Colonic mucosa (tissue), 4 donors: ENCODE data around the gene CIBAR2. TPM values are rescaled to one million over a fixed set of nuclear protein-coding genes. Genes with fewer than 3 reads are reported as not detected.

Source experiments
- DNase-seq: peaks from one replicate; pipeline ENCODE4 v3.0.0-alpha.2; 2020
- H3K27ac ChIP-seq: fragments of 200-600 bp; one replicate; pipeline ENCODE4 v1.8.0; 2021
- H3K27me3 ChIP-seq: fragments of 200-600 bp; one replicate; pipeline ENCODE4 v1.8.0; 2021
- H3K36me3 ChIP-seq: fragments of 200-600 bp; one replicate; pipeline ENCODE4 v1.8.0; 2021
- H3K4me1 ChIP-seq: fragments of 200-600 bp; one replicate; pipeline ENCODE4 v1.8.0; 2021; ENCODE audit warnings: mild to moderate bottlenecking
- H3K4me3 ChIP-seq: fragments of 200-600 bp; one replicate; pipeline ENCODE4 v1.8.0; 2021
- H3K9ac ChIP-seq, 2 donors: one replicate each; pipeline ENCODE4 v1.7.0; 2013; ENCODE audit warnings: control low read depth in 2 of 2, low read depth in 2 of 2, low read length in 2 of 2
- H3K9me3 ChIP-seq: fragments of 200-600 bp; one replicate; pipeline ENCODE4 v1.8.0; 2021
- intact Hi-C: fragments of 100-400 bp; cut with DNase I; formaldehyde crosslinking; loops from one replicate; pipeline ENCODE4 v1.14.1; 2022
- total RNA-seq, 2 donors: library from RNA; stranded (reverse); fragmentation: NEBNext Ultra II Directional in 1 of 2; extraction: Animal tissue kit (Norgen Biotek cat#: 25700) in 1 of 2; gene quantifications; one replicate each; pipeline ENCODE4 v1.2.1, GENCODE V29; 2021
- TF ChIP-seq, protein P1 (sequence below): fragments of 200-600 bp; IDR thresholded peaks from one replicate; pipeline ENCODE4 v1.8.0; 2022; ENCODE audit warnings: antibody characterized with exemption, mild to moderate bottlenecking
- donor health status: healthy.
- donor health status: DM: no; HTN: no; CAD: no.
- donor health status: DM: no; HTN: no; CAD: no.

The CIBAR2 gene
- total RNA-seq, 2 donors from 2014 or later, result 0.32 TPM; not detected in 1

DNA sequence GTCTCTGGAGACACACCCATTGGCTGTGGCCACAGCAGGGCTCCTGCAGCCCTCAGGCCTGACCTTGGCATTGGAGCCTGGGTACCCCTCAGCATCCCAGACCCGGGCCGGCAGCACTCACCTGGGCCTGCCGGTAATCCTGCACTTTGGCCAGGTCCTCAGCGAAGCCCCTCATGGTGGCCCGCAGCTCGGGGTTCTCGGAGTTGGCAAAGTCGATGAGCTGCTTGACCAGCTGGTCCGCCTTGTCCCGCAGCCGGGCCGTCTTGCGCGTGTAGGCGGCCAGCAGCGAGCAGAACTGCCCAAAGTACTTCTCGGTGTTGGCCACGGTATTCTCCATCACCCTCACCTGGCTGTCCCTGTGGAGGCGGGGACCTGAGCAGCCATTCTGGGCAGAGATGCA, 2.2 kb downstream of the CIBAR2 start:
- H3K4me1 ChIP-seq, result no peaks in the 10 kb centered on the region
- H3K4me3 ChIP-seq, result no peak overlapping the region
- no peak overlapping the region for H3K9ac ChIP-seq
- H3K9me3 ChIP-seq, result no peaks in the 10 kb centered on the region
- H3K27ac ChIP-seq, result no peak overlapping the region
- no peak for DNase-seq
- intact Hi-C loops, result no loop called here
- H3K27me3 ChIP-seq, result no peaks in the 10 kb centered on the region
- no peaks in the 10 kb centered on the region for H3K36me3 ChIP-seq
- TF ChIP-seq, protein P1, sequence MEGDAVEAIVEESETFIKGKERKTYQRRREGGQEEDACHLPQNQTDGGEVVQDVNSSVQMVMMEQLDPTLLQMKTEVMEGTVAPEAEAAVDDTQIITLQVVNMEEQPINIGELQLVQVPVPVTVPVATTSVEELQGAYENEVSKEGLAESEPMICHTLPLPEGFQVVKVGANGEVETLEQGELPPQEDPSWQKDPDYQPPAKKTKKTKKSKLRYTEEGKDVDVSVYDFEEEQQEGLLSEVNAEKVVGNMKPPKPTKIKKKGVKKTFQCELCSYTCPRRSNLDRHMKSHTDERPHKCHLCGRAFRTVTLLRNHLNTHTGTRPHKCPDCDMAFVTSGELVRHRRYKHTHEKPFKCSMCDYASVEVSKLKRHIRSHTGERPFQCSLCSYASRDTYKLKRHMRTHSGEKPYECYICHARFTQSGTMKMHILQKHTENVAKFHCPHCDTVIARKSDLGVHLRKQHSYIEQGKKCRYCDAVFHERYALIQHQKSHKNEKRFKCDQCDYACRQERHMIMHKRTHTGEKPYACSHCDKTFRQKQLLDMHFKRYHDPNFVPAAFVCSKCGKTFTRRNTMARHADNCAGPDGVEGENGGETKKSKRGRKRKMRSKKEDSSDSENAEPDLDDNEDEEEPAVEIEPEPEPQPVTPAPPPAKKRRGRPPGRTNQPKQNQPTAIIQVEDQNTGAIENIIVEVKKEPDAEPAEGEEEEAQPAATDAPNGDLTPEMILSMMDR, result no peak

DNA sequence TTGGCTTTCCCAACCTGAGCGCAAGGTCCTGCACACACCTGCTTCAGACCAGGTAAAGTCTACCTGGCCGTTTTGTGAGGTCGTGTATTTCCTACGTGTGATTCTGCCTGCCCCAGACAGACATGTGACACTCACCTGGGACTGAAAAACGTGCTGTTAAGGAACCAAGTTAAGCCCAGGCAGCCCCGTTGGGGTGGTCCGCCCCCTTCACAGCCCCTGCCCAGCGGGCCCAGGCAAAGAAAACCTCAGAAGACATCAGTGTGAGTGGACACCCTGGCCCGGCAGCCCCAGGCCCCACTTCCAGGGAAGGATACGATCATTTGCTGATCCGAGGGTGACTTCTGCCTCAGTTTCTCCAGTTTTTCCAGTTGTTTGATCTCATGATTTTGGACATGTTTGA, 4.7 kb downstream of the CIBAR2 start:
- H3K4me1 ChIP-seq, result no peaks in the 10 kb centered on the region
- TF ChIP-seq, protein P1, result no peak
- no peak overlapping the region for H3K27ac ChIP-seq
- intact Hi-C loops, result no loop called here
- H3K27me3 ChIP-seq, result no peaks in the 10 kb centered on the region
- no peaks in the 10 kb centered on the region for H3K36me3 ChIP-seq
- no peaks in the 10 kb centered on the region for H3K9me3 ChIP-seq
- H3K9ac ChIP-seq, result no peak overlapping the region
- no peak overlapping the region for H3K4me3 ChIP-seq
- DNase-seq, result no peak

DNA sequence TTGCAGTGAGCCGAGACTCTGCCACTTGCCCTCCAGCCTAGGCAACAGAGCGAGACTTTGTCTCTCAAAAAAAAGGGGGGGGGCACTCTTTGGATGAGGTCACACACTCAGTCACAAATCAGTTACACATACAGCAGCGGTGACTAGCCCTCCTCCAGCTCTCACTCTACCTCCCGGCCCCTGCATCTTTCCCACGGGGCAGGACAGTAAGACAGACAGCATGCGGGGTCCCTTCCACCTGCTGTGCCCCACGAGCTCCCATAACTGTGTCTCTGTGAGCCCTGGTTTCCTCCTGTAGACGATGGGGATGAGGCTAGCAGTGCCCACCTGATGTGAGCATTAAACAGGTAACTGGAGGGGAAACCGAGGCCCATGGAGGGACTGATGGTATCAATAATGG, 5.2 kb downstream of the CIBAR2 start:
- TF ChIP-seq, protein P1, result no peak
- no peak overlapping the region for H3K4me3 ChIP-seq
- no peak overlapping the region for H3K9ac ChIP-seq
- no peaks in the 10 kb centered on the region for H3K27me3 ChIP-seq
- intact Hi-C loops, result no loop called here
- no peaks in the 10 kb centered on the region for H3K36me3 ChIP-seq
- no peaks in the 10 kb centered on the region for H3K4me1 ChIP-seq
- H3K27ac ChIP-seq, result no peak overlapping the region
- no peak for DNase-seq
- no peaks in the 10 kb centered on the region for H3K9me3 ChIP-seq

DNA sequence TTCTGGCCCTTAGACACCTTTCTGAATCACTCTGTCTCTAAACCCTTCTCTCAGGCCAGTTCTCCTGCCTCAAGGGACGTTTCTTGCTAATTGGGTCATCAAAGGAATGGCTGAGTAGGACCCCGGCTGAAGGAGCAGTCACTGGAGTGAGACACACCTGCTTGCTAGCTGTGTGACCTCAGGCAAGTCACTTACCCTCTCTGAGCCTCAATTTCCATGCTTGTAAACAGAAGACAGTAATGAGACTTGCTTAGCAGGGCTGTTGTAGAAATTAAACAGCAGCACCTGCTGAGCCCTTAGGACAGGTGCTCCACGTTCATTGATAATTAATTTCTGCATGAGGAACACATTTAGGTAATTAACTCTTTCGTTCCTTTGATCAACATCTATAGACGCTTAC, 6.8 kb downstream of the CIBAR2 start:
- Histone ChIP-seq H3K9me3 (no peaks in the 10 kb centered on the region), H3K4me1 (no peaks in the 10 kb centered on the region), H3K4me3 (no peak overlapping the region), H3K36me3 (no peaks in the 10 kb centered on the region), H3K27me3 (no peaks in the 10 kb centered on the region), H3K9ac (no peak overlapping the region), H3K27ac (no peak overlapping the region)
- intact Hi-C loops, result no loop called here
- DNase-seq, result no peak
- TF ChIP-seq, protein P1, result no peak

DNA sequence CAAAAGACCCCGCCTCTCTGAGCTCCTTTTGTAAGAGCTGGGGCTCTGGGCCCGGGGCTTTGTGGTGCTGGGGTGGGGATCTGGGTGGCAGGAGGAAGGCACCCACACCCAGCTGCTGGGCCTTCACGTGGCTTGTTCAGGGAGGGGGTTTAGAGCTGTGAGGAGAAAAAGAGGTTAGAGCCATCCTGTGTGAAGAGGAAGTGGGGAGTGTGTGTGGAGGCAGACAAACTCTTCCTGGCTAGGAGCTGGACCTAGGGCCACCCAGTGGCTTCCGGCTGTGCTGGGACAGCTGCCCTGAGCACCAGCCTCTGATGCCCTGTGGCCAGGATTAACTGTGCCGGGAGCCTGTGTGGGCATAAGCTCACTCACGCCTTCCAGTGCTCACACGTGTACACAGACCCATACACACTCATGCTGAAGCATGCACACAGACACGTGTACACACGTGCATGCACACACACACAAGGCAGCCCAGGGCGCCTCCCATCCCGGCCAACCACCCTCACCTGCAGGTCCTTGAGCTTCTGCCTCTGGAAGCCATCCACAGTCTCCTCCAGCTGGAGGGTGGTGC, 7.4 kb downstream of the CIBAR2 start:
- H3K36me3 ChIP-seq, result no peaks in the 10 kb centered on the region
- no peaks in the 10 kb centered on the region for H3K27me3 ChIP-seq
- no peak for DNase-seq
- no peak overlapping the region for H3K9ac ChIP-seq
- TF ChIP-seq, protein P1, result no peak
- intact Hi-C loops, result no loop called here
- H3K9me3 ChIP-seq, result no peaks in the 10 kb centered on the region
- H3K4me3 ChIP-seq, result no peak overlapping the region
- H3K4me1 ChIP-seq, result no peaks in the 10 kb centered on the region
- no peak overlapping the region for H3K27ac ChIP-seq
